ENCODE results near the gene MC1R. TPM values are rescaled to one million over a fixed set of nuclear protein-coding genes. Genes with fewer than 3 reads are reported as not detected.

The MC1R gene
- total and polyA plus RNA-seq, 10 of the 15 experiments (the other 5 are each of a cell fraction or from before 2014, with no cell fraction given) = 0.06 to 2.3 (median 0.45) TPM

- intact Hi-C loops (cut with micrococcal nuclease; ENCODE audit: unreplicated experiment) = no loop called here
- no peak overlapping the region for H3K9ac ChIP-seq (ENCODE audit: control insufficient read depth, insufficient read depth, low read length)
- ATAC-seq = no peak
- no peaks in the 10 kb centered on the region for H4K20me1 ChIP-seq (ENCODE audit: control insufficient read depth, insufficient read depth)
- no peaks in the 10 kb centered on the region for H3K4me1 ChIP-seq (ENCODE audit: control insufficient read depth, insufficient read depth, low read length)
- H3K27ac ChIP-seq (ENCODE audit: control insufficient read depth, insufficient read depth) = no peak overlapping the region
- in situ Hi-C loops (cut with MboI) = no loop called here
- no peaks in the 10 kb centered on the region for H3K36me3 ChIP-seq (ENCODE audit: control insufficient read depth in 2 of 2, insufficient read depth in 2 of 2, low read length in 1 of 2)
- no peak overlapping the region for H2AFZ ChIP-seq (ENCODE audit: control insufficient read depth, low read depth, low read length)
- SMC1A ChIA-PET (ENCODE audit: uncharacterized antibody, unreplicated experiment) = no interaction called here
- TF ChIP-seq ZBTB33 (IDR thresholded peaks at IDR 0.05) (no peak), ZNF217 (IDR thresholded peaks at IDR 0.05) (no peak), NBN (IDR thresholded peaks at IDR 0.05) (no peak), USF2 (IDR thresholded peaks at IDR 0.05; ENCODE audit: borderline replicate concordance, low read depth, low read length) (no peak), DPF2 (IDR thresholded peaks at IDR 0.05) (no peak), BCL3 (IDR thresholded peaks at IDR 0.05; ENCODE audit: borderline replicate concordance, insufficient read depth, low read depth, low read length, poor library complexity, severe bottlenecking) (no peak), STAT1 (conservative IDR thresholded peaks at IDR 0.05) (no peak), NR2F1 (conservative IDR thresholded peaks at IDR 0.05) (no peak), NFIC (IDR thresholded peaks at IDR 0.05; ENCODE audit: low read depth, low read length) (no peak), POU2F2 (IDR thresholded peaks at IDR 0.05; ENCODE audit: borderline replicate concordance, low read depth, low read length) (no peak)
- H3K4me3 ChIP-seq = no peak overlapping the region
- POLR2A ChIA-PET = no interaction called here
- no peak overlapping the region for H3K4me2 ChIP-seq (ENCODE audit: control insufficient read depth, insufficient read depth)
- no TSS peak for BruUV-seq (replicated peaks)
- no peaks in the 10 kb centered on the region; a peak in 1 of 4 replicates for H3K27me3 ChIP-seq (replicated peaks in 1 of 2; ENCODE audit: control insufficient read depth in 2 of 2, insufficient read depth in 2 of 2, low read length in 1 of 2)
- CTCF ChIA-PET = no interaction called here
- H3K79me2 ChIP-seq (ENCODE audit: control insufficient read depth, insufficient read depth, low read length) = no peaks in the 10 kb centered on the region
- FAIRE-seq = no peak
- RAD21 ChIA-PET (ENCODE audit: unreplicated experiment) = no interaction called here
- WGBS (ENCODE audit: insufficient coverage, insufficient replicate concordance, low lambda C conversion rate, missing lambda C conversion rate) = 43% methylated on average over 13 of the region's 13 CpGs
- H3K9me3 ChIP-seq (replicated peaks; ENCODE audit: control insufficient read depth, insufficient read depth, low read length) = no peaks in the 10 kb centered on the region
- no peak for DNase-seq (ENCODE audit: low read depth, low spot score)
Observed at GRCh38 chr16:89936034-89936433, 17.4 kb downstream of the MC1R start.
